ENCODE results near the gene TMEM169.

Gene TMEM169

DNA sequence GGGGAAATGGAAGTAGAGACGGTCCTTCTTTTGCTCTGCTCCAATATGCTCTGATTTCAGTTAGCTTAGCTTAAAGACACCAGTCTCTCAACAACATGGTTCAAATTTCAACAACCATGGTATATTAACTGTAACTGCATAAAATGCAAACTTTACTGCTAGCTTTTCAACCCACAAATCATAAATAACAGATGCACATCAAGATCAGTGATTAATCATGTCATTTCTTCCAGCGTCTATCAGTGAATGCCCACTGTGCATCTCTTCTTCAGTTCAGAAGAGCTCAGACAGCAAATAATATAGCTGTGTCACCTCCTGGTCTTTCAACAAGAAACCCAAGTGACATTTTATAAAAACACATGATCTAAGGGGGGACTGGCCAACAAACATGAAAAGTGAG, 12.7 kb upstream of the TMEM169 start:
- TF ChIP-seq CTCF (IDR thresholded peaks at IDR 0.05): no peak
- H3K4me1 ChIP-seq: no peaks in the 10 kb centered on the region
- H3K79me2 ChIP-seq: no peaks in the 10 kb centered on the region
- H3K9ac ChIP-seq: no peak overlapping the region
- H3K36me3 ChIP-seq (ENCODE audit: control insufficient read depth, insufficient read depth, low read length): no peaks in the 10 kb centered on the region
- H3K4me3 ChIP-seq (ENCODE audit: low read depth, low read length): no peak overlapping the region
- no peaks in the 10 kb centered on the region for H3K27me3 ChIP-seq (ENCODE audit: control insufficient read depth, insufficient read depth, low read length)
- no peak overlapping the region for H3K27ac ChIP-seq
- H2AFZ ChIP-seq: no peak overlapping the region
- no peaks in the 10 kb centered on the region for H3K9me3 ChIP-seq (ENCODE audit: control insufficient read depth, low read length)
- no peak overlapping the region for H3K4me2 ChIP-seq (ENCODE audit: low read length)

DNA sequence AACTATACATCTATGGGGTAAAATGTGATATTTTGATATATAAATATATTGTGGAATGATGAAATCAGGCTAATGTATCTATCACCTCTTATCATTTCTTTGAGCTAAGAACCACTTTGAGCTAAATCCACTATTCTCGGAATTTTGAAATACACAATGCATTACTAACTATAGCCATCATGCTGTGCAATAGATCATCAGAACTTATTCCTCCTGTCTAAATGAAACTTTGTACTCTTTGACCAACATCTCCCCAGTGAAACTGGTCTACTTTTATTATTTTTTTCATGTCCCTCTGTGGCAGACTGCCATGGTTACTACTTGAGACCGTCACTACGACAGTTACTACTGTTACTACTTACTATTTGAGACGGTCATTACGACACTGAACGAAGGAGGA, 11.5 kb upstream of the TMEM169 start:
- no peaks in the 10 kb centered on the region for H3K4me1 ChIP-seq
- H3K36me3 ChIP-seq (ENCODE audit: control insufficient read depth, insufficient read depth, low read length): no peaks in the 10 kb centered on the region
- no peaks in the 10 kb centered on the region for H3K27me3 ChIP-seq (ENCODE audit: control insufficient read depth, insufficient read depth, low read length)
- H3K4me3 ChIP-seq (ENCODE audit: low read depth, low read length): no peak overlapping the region
- no peak overlapping the region for H3K4me2 ChIP-seq (ENCODE audit: low read length)
- no peak overlapping the region for H2AFZ ChIP-seq
- H3K27ac ChIP-seq: no peak overlapping the region
- H3K9me3 ChIP-seq (ENCODE audit: control insufficient read depth, low read length): no peaks in the 10 kb centered on the region
- TF ChIP-seq CTCF (IDR thresholded peaks at IDR 0.05): no peak
- H3K79me2 ChIP-seq: no peaks in the 10 kb centered on the region
- no peak overlapping the region for H3K9ac ChIP-seq

DNA sequence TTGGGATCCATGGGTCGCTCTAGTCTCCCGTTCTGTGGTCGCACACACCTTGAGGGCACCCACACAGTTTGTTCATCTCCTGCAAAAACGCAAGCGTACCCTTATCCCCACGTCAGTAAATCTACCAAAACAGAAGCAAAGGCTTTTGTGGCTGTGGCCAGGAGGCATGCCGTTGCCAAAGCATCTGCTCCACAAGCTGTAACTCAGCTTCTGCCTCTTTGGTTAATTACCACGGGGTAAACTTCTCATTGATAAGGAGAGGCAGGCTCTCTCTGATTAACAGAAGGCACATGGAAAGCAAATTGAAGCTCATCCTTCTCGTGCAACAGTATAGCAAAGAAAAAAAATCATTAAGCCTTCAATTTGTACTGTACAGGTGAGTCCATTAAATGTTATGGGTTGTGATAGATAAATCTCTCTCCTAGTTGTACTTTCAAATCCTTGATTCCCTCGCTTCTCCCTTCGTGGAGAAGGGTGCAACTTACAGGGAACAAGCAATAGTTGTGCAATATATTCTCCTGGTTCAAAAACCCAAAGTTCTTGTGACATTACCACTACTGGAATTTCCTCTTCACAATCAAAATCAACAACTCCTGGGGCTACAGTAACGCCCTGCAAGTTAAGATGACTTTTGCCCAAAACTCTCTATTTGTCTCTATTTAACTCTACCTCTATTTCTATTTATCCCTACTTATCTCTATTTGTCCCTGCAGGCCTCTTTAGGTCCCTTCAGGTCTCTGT, 10.4 kb upstream of the TMEM169 start:
- Histone ChIP-seq H3K9ac (no peak overlapping the region), H3K4me3 (ENCODE audit: low read depth, low read length) (no peak overlapping the region), H2AFZ (no peak overlapping the region), H3K4me1 (peaks cover 5% of the 10 kb centered on the region), H3K79me2 (no peaks in the 10 kb centered on the region), H3K27me3 (ENCODE audit: control insufficient read depth, insufficient read depth, low read length) (no peaks in the 10 kb centered on the region), H3K9me3 (ENCODE audit: control insufficient read depth, low read length) (no peaks in the 10 kb centered on the region), H3K27ac (no peak overlapping the region), H3K4me2 (ENCODE audit: low read length) (no peak overlapping the region), H3K36me3 (ENCODE audit: control insufficient read depth, insufficient read depth, low read length) (no peaks in the 10 kb centered on the region)
- no peak for TF ChIP-seq CTCF (IDR thresholded peaks at IDR 0.05)

DNA sequence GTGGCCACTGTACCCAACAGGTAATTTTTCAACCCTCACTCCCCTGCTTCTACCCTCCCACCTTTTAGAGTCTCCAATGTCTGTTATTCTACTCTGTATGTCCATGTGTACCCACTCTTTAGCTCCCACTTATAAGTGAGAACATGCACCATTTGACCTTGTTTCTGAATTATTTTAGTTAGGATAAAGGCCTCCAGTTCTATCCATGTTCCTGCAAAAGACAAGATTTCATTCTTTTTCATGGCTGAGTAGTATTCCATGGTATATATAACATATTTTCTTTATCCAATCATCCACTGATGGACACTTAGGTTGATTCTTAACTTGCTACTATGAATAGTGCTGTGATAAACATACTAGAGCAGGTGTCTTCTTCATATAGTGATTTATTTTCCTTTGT, 9.2 kb upstream of the TMEM169 start:
- Histone ChIP-seq H3K4me1 (peaks cover 5% of the 10 kb centered on the region), H3K36me3 (ENCODE audit: control insufficient read depth, insufficient read depth, low read length) (no peaks in the 10 kb centered on the region), H3K4me2 (ENCODE audit: low read length) (no peak overlapping the region), H2AFZ (no peak overlapping the region), H3K9ac (no peak overlapping the region), H3K79me2 (no peaks in the 10 kb centered on the region), H3K4me3 (ENCODE audit: low read depth, low read length) (no peak overlapping the region), H3K27me3 (ENCODE audit: control insufficient read depth, insufficient read depth, low read length) (no peaks in the 10 kb centered on the region), H3K9me3 (ENCODE audit: control insufficient read depth, low read length) (no peaks in the 10 kb centered on the region), H3K27ac (no peak overlapping the region)
- TF ChIP-seq CTCF (IDR thresholded peaks at IDR 0.05): no peak

DNA sequence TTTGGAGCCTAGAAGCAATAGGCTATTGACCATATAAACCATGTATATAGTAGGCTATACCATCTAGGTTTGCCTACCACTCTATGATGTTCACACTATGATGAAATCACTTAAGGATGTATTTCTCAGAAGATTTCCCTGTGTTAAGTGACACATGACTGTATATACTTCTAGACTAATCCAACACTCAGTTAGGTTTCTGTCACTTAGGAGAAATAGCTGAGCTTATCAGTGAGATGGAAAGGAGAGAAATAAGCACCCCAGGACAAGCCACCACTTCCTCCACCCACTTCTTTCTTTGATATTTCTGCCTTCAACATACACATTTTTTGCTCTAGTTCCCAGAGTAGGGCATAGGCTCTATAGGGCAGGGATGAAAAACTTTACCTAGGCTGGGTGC, 7.9 kb upstream of the TMEM169 start:
- no peak for TF ChIP-seq CTCF (IDR thresholded peaks at IDR 0.05)
- H3K4me2 ChIP-seq (ENCODE audit: low read length): no peak overlapping the region
- no peaks in the 10 kb centered on the region for H3K27me3 ChIP-seq (ENCODE audit: control insufficient read depth, insufficient read depth, low read length)
- no peaks in the 10 kb centered on the region for H3K79me2 ChIP-seq
- no peaks in the 10 kb centered on the region for H3K36me3 ChIP-seq (ENCODE audit: control insufficient read depth, insufficient read depth, low read length)
- H3K4me1 ChIP-seq: peaks cover 5% of the 10 kb centered on the region
- no peak overlapping the region for H3K4me3 ChIP-seq (ENCODE audit: low read depth, low read length)
- H3K9ac ChIP-seq: no peak overlapping the region
- H2AFZ ChIP-seq: no peak overlapping the region
- H3K27ac ChIP-seq: no peak overlapping the region
- H3K9me3 ChIP-seq (ENCODE audit: control insufficient read depth, low read length): no peaks in the 10 kb centered on the region
